ENCODE measurements around the gene KRT1.

KRT1 gene

GRCh38 chr12:52689936-52690335 lies 9.7 kb upstream of the KRT1 start:
- H3K4me3 ChIP-seq (ENCODE audit: control insufficient read depth, low read depth, low read length), result no peak overlapping the region
- TF ChIP-seq CTCF (conservative IDR thresholded peaks at IDR 0.05; ENCODE audit: control insufficient read depth, insufficient read depth, low read depth, low read length), result no peak
- no peak for DNase-seq (ENCODE audit: low read depth)

- DNase-seq (ENCODE audit: low read depth), result no peak
- TF ChIP-seq CTCF (conservative IDR thresholded peaks at IDR 0.05; ENCODE audit: control insufficient read depth, insufficient read depth, low read depth, low read length), result no peak
- H3K4me3 ChIP-seq (ENCODE audit: control insufficient read depth, low read depth, low read length), result no peak overlapping the region
Measured at GRCh38 chr12:52689239-52689638, 9.0 kb upstream of the KRT1 start.

- no peak overlapping the region for H3K4me3 ChIP-seq (ENCODE audit: control insufficient read depth, low read depth, low read length)
- no peak for DNase-seq (ENCODE audit: low read depth)
- TF ChIP-seq CTCF (conservative IDR thresholded peaks at IDR 0.05; ENCODE audit: control insufficient read depth, insufficient read depth, low read depth, low read length), result no peak
Measured at GRCh38 chr12:52688481-52688880, 8.3 kb upstream of the KRT1 start.

- TF ChIP-seq CTCF (conservative IDR thresholded peaks at IDR 0.05; ENCODE audit: control insufficient read depth, insufficient read depth, low read depth, low read length), result no peak
- H3K4me3 ChIP-seq (ENCODE audit: control insufficient read depth, low read depth, low read length), result no peak overlapping the region
- DNase-seq (ENCODE audit: low read depth), result no peak
Measured at GRCh38 chr12:52687497-52688385, 7.5 kb upstream of the KRT1 start.

- no peak overlapping the region for H3K4me3 ChIP-seq (ENCODE audit: control insufficient read depth, low read depth, low read length)
- TF ChIP-seq CTCF (conservative IDR thresholded peaks at IDR 0.05; ENCODE audit: control insufficient read depth, insufficient read depth, low read depth, low read length), result no peak
- no peak for DNase-seq (ENCODE audit: low read depth)
Measured at GRCh38 chr12:52686756-52687487, 6.7 kb upstream of the KRT1 start.

GRCh38 chr12:52686063-52686462 lies 5.9 kb upstream of the KRT1 start:
- TF ChIP-seq CTCF (conservative IDR thresholded peaks at IDR 0.05; ENCODE audit: control insufficient read depth, insufficient read depth, low read depth, low read length), result no peak
- H3K4me3 ChIP-seq (ENCODE audit: control insufficient read depth, low read depth, low read length), result no peak overlapping the region
- DNase-seq (ENCODE audit: low read depth), result no peak
